GM19043 (cell line): ENCODE results near the gene SPATA17.
"Not testable (repeated sequence)": the region's sequence is repeated elsewhere in the genome, so short reads cannot be mapped to it uniquely, and the experiment has no call there.

Source experiments
- ATAC-seq: cut with Tn5 transposase; IDR thresholded peaks from one replicate; pipeline ENCODE4 v1.9.1; 2021; ENCODE audit warnings: low read depth; ENCODE audit not compliant: unreplicated experiment

Gene SPATA17

GRCh38 chr1:217630711-217631591 is at the start of gene SPATA17, which contains the start of gene GPATCH2:
TSS of gene SPATA17 (plus strand) at chr1:217631344. CDS start at chr1:217631379, 35 bp downstream.
TSS of gene GPATCH2 (minus strand) at chr1:217631090. CDS start at chr1:217630971, 119 bp downstream.
- peak; percentile 97 for ATAC-seq

- ATAC-seq, result not testable (repeated sequence)
Measured at GRCh38 chr1:217584286-217584811, 46.8 kb upstream of the SPATA17 start.

DNA sequence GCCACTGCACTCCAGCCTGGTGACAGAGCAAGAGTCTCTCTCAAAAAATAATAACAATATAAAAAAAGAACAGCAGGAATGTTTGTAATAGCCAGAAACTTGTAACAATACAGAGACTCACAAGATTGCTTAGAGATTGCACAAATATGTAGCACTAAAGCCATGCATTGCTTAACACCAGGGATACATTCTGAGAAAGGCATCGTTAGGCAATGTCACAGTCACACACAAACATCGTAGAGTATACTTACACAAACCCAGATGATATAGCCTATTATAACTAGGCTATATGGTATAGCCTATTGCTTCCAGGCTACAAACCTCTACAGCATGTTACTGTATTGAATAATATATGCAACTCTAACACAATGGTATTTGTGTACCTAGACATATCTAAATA is 45.6 kb upstream of the SPATA17 start:
- no peak for ATAC-seq

GRCh38 chr1:217586586-217586985 is 44.6 kb upstream of the SPATA17 start:
- ATAC-seq, result no peak

DNA sequence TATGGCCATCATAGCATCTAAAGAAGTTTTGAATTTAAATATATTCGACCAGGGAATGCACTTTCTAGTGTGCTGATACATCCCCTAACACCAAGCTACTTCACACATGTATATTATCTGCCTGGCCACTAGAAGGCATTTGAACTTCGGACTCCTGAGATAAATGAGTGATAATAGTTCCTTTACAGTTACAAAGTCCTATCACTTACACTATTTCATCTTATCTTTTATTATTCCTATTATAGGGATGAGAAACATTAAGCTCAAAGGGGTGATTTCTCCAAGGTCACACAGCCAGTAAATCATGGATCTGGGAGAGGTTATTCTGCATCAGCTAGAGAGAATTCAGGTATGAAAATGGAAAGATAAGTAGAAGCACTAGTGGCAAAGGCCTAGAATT is 40.5 kb upstream of the SPATA17 start:
- no peak for ATAC-seq

GRCh38 chr1:217599154-217599553 is 32.0 kb upstream of the SPATA17 start:
- no peak for ATAC-seq

GRCh38 chr1:217602380-217602779 is 28.8 kb upstream of the SPATA17 start:
- no peak for ATAC-seq

- no peak for ATAC-seq
Measured at GRCh38 chr1:217605390-217605789, 25.8 kb upstream of the SPATA17 start.

- ATAC-seq, result no peak
Measured at GRCh38 chr1:217614200-217614712, 16.9 kb upstream of the SPATA17 start.

DNA sequence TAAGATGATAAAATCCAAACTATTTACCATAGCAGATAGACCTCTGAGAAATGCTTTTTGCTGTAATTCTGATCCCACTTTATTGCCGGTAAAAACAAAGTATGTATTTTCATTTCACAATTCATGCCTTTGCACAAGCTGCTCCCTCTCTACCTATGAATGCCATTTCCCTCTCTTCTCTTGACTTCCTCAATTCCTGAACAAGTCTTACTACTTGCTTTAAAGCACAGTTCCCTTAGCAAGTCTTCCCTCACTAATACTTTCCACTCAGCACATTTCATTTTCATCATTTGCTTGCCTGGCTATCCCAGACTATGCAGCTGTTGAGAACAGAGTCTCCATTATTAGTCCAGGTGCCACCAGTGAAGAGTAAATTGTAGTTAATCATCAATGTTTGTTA is 14.0 kb upstream of the SPATA17 start:
- no peak for ATAC-seq

GRCh38 chr1:217620814-217621213 is 10.3 kb upstream of the SPATA17 start:
- ATAC-seq, result peak; percentile 100

GRCh38 chr1:217622042-217622441 is 9.1 kb upstream of the SPATA17 start:
- ATAC-seq, result no peak

DNA sequence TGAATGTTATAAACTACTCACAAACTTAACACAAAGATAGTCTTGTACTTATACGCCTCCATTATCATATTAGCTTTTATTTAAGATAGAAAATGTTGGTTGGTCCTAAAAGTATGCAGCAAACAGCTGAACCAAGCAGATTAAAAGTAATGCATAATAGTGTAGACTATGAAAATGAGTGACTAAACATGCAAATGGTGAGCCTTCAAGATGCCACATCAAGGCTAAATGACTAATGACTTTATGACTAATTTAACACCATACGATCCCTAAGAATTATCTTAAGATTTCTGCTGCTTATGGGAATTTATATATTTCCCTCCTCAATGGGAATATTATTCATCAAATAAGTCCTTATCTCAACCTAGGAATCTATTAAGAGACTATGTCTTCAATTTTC is 4.8 kb upstream of the SPATA17 start:
- ATAC-seq, result no peak

GRCh38 chr1:217627431-217627830 is 3.7 kb upstream of the SPATA17 start:
- no peak for ATAC-seq

DNA sequence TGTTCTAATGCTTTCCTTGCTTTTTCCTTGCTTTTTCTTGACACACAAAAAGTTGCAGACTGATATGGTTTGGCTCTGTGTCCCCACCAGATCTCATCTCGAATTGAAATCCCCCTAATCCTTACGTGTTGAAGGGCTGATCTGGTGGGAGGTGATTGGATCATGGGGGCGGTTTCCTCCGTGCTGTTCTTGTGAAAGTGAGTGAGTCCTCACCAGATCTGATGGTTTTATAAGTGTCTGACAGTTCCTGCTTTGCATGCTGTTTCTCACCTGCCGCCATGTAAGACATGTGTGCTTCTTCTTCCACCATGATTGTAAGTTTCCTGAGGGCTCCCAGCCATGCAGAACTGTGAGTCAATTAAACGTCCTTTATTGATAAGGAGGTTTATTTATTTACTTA is 11.3 kb downstream of the SPATA17 start:
- no peak for ATAC-seq

GRCh38 chr1:217647791-217648190 is 16.6 kb downstream of the SPATA17 start:
- no peak for ATAC-seq

GRCh38 chr1:217650674-217651073 is 19.5 kb downstream of the SPATA17 start:
- ATAC-seq, result no peak

DNA sequence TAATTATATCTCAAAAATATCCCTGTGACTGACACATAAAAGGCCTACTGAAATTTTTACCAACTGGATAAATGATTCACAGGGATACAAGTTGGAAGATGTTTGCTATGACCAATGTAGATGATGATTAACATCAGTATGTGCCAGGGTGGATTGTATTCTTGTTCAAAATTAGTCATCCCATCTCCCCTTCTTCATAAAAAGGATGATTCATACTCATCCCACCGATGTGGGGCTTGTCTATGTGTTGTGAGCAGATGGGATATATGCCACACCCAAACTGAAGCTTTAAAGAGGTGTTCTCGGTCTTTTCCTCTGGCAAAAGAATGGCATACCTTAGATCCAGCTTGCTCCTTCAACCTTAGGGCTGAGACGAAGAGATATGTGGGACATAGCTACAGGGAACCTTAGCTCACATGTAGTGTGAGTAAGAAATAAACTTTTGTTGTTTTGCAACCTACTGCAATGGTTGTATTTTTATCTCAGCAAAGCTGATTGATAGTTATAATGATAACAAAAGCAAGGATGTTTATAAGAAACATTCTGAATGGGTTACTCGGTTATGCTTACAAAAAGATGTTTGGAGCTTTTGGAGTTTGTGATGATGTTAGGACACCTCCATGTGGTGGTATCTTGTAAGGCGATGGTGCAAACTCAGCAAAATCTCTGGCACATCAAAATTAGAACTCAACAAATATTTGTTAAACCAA is 29.4 kb downstream of the SPATA17 start:
- ATAC-seq, result peak; percentile 46

DNA sequence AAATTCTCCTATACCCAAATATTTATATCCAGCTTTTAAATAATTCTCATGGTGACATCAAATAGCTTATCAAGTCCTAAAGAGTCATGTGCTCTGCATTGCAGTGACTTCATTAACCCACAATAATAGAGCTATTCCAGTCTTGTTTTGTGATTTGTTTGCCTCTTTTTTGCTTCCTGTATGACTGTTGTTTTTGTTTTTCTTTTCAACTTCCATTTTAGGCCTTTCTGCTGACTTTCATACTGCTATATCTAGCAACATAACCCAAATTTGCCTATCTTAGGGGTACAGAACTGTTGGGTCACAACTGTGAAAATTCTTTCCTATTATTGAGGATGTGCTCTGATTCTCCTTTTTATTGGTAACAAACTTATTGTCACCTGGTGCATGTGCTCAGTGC is 30.3 kb downstream of the SPATA17 start:
- ATAC-seq, result no peak

DNA sequence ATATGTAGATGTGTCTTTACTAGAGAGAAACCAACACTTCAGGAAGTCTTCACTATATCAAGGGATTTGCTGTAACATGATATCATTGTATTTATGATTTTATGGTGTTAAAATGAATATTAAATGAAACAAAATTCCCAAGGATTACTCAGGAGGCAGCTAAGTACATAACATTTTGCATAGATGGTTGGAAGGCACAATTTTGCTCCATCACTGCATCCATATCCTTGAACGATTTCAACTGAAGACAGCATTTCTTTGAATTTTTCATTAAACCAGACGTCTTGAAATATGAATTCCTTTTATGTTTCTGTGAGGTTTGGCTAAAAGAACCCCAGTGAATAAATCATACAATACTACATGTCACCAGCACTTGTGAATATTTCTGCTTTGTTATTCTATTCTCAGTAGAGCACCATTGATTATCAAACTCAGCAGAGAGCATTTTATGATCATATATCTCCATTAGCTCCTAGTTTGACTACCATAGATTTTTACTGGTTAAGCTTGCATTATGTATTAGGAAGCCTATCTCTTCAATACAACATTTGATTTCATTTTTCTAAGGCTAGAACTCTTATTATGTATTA is 37.3 kb downstream of the SPATA17 start:
- no peak for ATAC-seq

- no peak for ATAC-seq
Measured at GRCh38 chr1:217673387-217673786, 42.2 kb downstream of the SPATA17 start.
